ENCODE results near the gene NR2C1.

DNA sequence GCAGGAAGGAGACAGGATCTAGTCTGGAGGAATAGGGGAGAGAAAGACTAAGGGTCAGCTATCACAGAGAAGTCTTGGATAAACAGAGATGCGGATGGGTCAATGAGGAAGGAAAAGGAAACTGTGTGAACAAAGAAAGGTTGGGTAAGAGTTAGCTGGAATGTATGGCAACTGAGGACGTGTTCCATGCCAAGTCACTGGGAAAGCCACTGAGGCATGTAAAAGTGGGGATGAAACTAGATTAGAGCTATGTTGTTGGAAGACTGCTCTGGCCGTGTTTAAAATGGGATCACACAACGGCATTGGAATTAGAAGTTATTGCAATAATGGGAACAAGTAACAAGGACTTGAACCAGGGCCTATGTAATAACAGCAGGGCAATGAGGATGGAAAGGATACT is 3.9 kb upstream of the NR2C1 start:
- TF ChIP-seq POLR2AphosphoS5 (IDR thresholded peaks at IDR 0.05; ENCODE audit: low read depth, low read length) (no peak), SIN3A (IDR thresholded peaks at IDR 0.05; ENCODE audit: borderline replicate concordance, insufficient read depth, low read length) (no peak)
- TF ChIP-seq, protein P1, sequence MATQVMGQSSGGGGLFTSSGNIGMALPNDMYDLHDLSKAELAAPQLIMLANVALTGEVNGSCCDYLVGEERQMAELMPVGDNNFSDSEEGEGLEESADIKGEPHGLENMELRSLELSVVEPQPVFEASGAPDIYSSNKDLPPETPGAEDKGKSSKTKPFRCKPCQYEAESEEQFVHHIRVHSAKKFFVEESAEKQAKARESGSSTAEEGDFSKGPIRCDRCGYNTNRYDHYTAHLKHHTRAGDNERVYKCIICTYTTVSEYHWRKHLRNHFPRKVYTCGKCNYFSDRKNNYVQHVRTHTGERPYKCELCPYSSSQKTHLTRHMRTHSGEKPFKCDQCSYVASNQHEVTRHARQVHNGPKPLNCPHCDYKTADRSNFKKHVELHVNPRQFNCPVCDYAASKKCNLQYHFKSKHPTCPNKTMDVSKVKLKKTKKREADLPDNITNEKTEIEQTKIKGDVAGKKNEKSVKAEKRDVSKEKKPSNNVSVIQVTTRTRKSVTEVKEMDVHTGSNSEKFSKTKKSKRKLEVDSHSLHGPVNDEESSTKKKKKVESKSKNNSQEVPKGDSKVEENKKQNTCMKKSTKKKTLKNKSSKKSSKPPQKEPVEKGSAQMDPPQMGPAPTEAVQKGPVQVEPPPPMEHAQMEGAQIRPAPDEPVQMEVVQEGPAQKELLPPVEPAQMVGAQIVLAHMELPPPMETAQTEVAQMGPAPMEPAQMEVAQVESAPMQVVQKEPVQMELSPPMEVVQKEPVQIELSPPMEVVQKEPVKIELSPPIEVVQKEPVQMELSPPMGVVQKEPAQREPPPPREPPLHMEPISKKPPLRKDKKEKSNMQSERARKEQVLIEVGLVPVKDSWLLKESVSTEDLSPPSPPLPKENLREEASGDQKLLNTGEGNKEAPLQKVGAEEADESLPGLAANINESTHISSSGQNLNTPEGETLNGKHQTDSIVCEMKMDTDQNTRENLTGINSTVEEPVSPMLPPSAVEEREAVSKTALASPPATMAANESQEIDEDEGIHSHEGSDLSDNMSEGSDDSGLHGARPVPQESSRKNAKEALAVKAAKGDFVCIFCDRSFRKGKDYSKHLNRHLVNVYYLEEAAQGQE (IDR thresholded peaks at IDR 0.05; ENCODE audit: insufficient read depth in 1 of 2, low read depth in 2 of 2, low read length in 2 of 2) = no peak

Data from PFSK-1 (cell line).